Measurements from ENCODE around the gene KSR1. TPM values are rescaled to one million over a fixed set of nuclear protein-coding genes. Genes with fewer than 3 reads are reported as not detected.

KSR1 gene
- total RNA-seq, 1 donor, result 15.5 TPM

- no peak overlapping the region for H3K4me3 ChIP-seq (ENCODE audit: low read depth, low read length)
- no peak for DNase-seq (ENCODE audit: low read depth)
Observed at GRCh38 chr17:27548369-27548768, 92.1 kb downstream of the KSR1 start.

GRCh38 chr17:27549251-27549893, 93.1 kb downstream of the KSR1 start:
- no peak for TF ChIP-seq CTCF (IDR thresholded peaks at IDR 0.05; ENCODE audit: insufficient read depth, low read depth, low read length)
- no peak overlapping the region for H3K4me3 ChIP-seq (ENCODE audit: low read depth, low read length)
- no peak for DNase-seq (ENCODE audit: low read depth)

More at GRCh38 chr17:27548369-27548768, 92.1 kb downstream of the KSR1 start:
- no peak for TF ChIP-seq CTCF (IDR thresholded peaks at IDR 0.05; ENCODE audit: insufficient read depth, low read depth, low read length)

- TF ChIP-seq CTCF (IDR thresholded peaks at IDR 0.05; ENCODE audit: insufficient read depth, low read depth, low read length), result no peak
- no peak for DNase-seq (ENCODE audit: low read depth)
Observed at GRCh38 chr17:27550291-27550930, 94.2 kb downstream of the KSR1 start.

GRCh38 chr17:27550974-27551505, 94.8 kb downstream of the KSR1 start:
- H3K4me3 ChIP-seq (ENCODE audit: low read depth, low read length), result no peak overlapping the region
- DNase-seq (ENCODE audit: low read depth), result no peak
- no peak for TF ChIP-seq CTCF (IDR thresholded peaks at IDR 0.05; ENCODE audit: insufficient read depth, low read depth, low read length)

More at GRCh38 chr17:27550291-27550930, 94.2 kb downstream of the KSR1 start:
- H3K4me3 ChIP-seq (ENCODE audit: low read depth, low read length), result no peak overlapping the region

- H3K4me3 ChIP-seq (ENCODE audit: low read depth, low read length), result no peak overlapping the region
- no peak for TF ChIP-seq CTCF (IDR thresholded peaks at IDR 0.05; ENCODE audit: insufficient read depth, low read depth, low read length)
- no peak for DNase-seq (ENCODE audit: low read depth)
Observed at GRCh38 chr17:27551701-27552248, 95.5 kb downstream of the KSR1 start.

- TF ChIP-seq CTCF (IDR thresholded peaks at IDR 0.05; ENCODE audit: insufficient read depth, low read depth, low read length), result no peak
- DNase-seq (ENCODE audit: low read depth), result peak; percentile 59
- no peak overlapping the region for H3K4me3 ChIP-seq (ENCODE audit: low read depth, low read length)
Observed at GRCh38 chr17:27552276-27552732, 96.1 kb downstream of the KSR1 start.

Measured in fibroblast of villous mesenchyme (primary cell).